Psoas muscle (tissue), 8 donors: ENCODE measurements around the gene CNPY3. TPM values are rescaled to one million over a fixed set of nuclear protein-coding genes. Genes with fewer than 3 reads are reported as not detected.
A peak's percentile ranks its signal among the peaks of the same experiment; 100 is the strongest.

Experiments used
- ATAC-seq, 4 donors: fragments of 200-7000 bp; cut with Tn5 transposase; one replicate each; pipeline ENCODE4 v1.9.1; 2020; ENCODE audit warnings: moderate library complexity in 3 of 4, mild to moderate bottlenecking in 2 of 4
- DNase-seq, 2 donors: peaks; one replicate each; pipeline ENCODE4 v3.0.0-alpha.2; 2020
- H3K27ac ChIP-seq: fragments of 200-600 bp; one replicate; pipeline ENCODE4 v1.8.0; 2022
- H3K27me3 ChIP-seq, 3 donors: fragments of 200-600 bp in 1 of 3; one replicate each; pipeline versions ENCODE4 v1.6.1 to v1.8.0; 2013 to 2022; ENCODE audit warnings: low read length in 2 of 3, mild to moderate bottlenecking in 2 of 3, moderate library complexity in 1 of 3; ENCODE audit not compliant: insufficient read depth in 3 of 3
- H3K36me3 ChIP-seq, 2 donors: fragments of 200-600 bp in 1 of 2; one replicate each; pipeline versions ENCODE4 v1.6.1 to v1.8.0; 2013 to 2022; ENCODE audit warnings: low read depth in 1 of 2, mild to moderate bottlenecking in 1 of 2, moderate library complexity in 1 of 2; ENCODE audit not compliant: insufficient read depth in 1 of 2
- H3K4me1 ChIP-seq: fragments of 200-600 bp; one replicate; pipeline ENCODE4 v1.8.0; 2022
- H3K4me3 ChIP-seq: fragments of 200-600 bp; one replicate; pipeline ENCODE4 v1.8.0; 2022; ENCODE audit warnings: mild to moderate bottlenecking
- H3K9me3 ChIP-seq: fragments of 200-600 bp; one replicate; pipeline ENCODE4 v1.8.0; 2022
- WGBS, 3 donors: extraction: QIAGEN DNeasy Blood & Tissue Kit; methylation state at CpG; one replicate each; pipeline versions ENCODE4 v1.1.6 to v1.1.7; 2013; 5-methylcytosine and 5-hydroxymethylcytosine counted together
- intact Hi-C, 2 donors: fragments of 100-400 bp; cut with DNase I; formaldehyde crosslinking; loops; one replicate each; pipeline versions ENCODE4 v1.11.0 to v1.14.2; 2022
- polyA plus RNA-seq, 3 donors: library from polyadenylated mRNA; stranded (reverse); fragments of 200-250 nt; gene quantifications; one replicate each; pipeline ENCODE4 v1.2.3, GENCODE V29; 2013
- total RNA-seq, 4 donors: library from RNA; stranded (reverse); fragmentation: NEBNext Ultra II Directional in 2 of 4; extraction: Animal tissue kit (Norgen Biotek cat#: 25700) in 2 of 4; gene quantifications; one replicate each; pipeline versions ENCODE4 v1.2.1 to v1.2.4, GENCODE V29; 2021 to 2023
- TF ChIP-seq, protein P1 (sequence below): fragments of 200-600 bp; IDR thresholded peaks from one replicate; pipeline ENCODE4 v1.8.0; 2022; ENCODE audit warnings: antibody characterized with exemption
- donor health status: healthy with polysubstance abuse.
- donor health status: DM: no; HTN: no; CAD: no; lungs with moderate emphysema.
- donor health status: Bipolar disorder and iron deficiency.
- donor health status: healthy.
- donor health status: DM: yes; HTN: yes; CAD: no.
- donor health status: DM: no; HTN: no; CAD: no.
- donor health status: DM: no; HTN: no; CAD: no.
- donor health status: DM: yes; HTN: yes; CAD: no.

Gene CNPY3
- total and polyA plus RNA-seq, 7 donors: 5.7 to 13.7 (median 10.8) TPM

GRCh38 chr6:42970871-42971612 is 41.8 kb downstream of the CNPY3 start:
- H3K27ac ChIP-seq: peak overlapping the region; percentile 27
- peaks cover 10% of the 10 kb centered on the region for H3K4me1 ChIP-seq
- H3K9me3 ChIP-seq: no peaks in the 10 kb centered on the region
- 68 to 83% (median 81%) methylated on average over 4 of the region's 4 CpGs for WGBS, 3 donors
- ATAC-seq: peak; percentile 46 to 62 (median 54)
- intact Hi-C loops: loop anchor here in 1 of 2 donors (5.0 kb wide), 2 partner anchors 39 to 64 kb away; no protein-coding TSS in a partner anchor
- peaks cover 0 to 60% of the 10 kb centered on the region in 2 donors for H3K36me3 ChIP-seq
- no peaks in the 10 kb centered on the region for H3K27me3 ChIP-seq
- TF ChIP-seq, protein P1, sequence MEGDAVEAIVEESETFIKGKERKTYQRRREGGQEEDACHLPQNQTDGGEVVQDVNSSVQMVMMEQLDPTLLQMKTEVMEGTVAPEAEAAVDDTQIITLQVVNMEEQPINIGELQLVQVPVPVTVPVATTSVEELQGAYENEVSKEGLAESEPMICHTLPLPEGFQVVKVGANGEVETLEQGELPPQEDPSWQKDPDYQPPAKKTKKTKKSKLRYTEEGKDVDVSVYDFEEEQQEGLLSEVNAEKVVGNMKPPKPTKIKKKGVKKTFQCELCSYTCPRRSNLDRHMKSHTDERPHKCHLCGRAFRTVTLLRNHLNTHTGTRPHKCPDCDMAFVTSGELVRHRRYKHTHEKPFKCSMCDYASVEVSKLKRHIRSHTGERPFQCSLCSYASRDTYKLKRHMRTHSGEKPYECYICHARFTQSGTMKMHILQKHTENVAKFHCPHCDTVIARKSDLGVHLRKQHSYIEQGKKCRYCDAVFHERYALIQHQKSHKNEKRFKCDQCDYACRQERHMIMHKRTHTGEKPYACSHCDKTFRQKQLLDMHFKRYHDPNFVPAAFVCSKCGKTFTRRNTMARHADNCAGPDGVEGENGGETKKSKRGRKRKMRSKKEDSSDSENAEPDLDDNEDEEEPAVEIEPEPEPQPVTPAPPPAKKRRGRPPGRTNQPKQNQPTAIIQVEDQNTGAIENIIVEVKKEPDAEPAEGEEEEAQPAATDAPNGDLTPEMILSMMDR: no peak
- no peak overlapping the region for H3K4me3 ChIP-seq
- DNase-seq: no peak

DNA sequence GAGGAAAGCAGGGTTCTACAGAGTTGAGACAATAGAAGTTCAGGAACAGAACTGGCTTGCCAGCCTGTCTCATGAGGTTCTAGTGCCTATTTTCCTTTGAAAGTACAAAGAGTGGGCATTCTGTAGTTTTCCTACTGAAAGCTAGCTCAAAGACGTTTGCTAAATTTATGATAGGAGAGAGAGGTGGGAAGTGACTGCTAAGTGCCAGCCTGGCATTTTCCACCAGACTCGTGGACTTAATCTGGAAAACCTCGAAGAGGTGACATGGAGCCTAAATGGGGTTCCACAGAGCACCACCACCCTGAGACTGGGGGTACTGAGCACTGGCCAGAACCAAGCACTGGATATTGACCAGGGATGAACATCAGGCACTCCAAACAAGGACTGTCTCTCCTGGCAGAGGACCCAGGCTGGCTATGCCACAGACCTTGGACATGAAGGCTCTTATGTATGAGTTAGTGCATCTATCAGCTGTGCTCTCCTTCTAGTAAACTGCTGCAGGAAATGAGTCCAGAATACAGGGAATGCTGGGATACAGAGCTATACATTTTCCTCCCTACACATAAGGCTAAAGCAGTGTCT is 42.6 kb downstream of the CNPY3 start:
- TF ChIP-seq, protein P1: no peak
- WGBS, 3 donors: 68 to 85% (median 77%) methylated on average over 3 of the region's 3 CpGs
- intact Hi-C loops: loop anchor here in 1 of 2 donors (5.0 kb wide), 2 partner anchors 40 to 65 kb away; no protein-coding TSS in a partner anchor

GRCh38 chr6:42973926-42974325 is 44.6 kb downstream of the CNPY3 start:
- intact Hi-C loops: loop anchor here in 1 of 2 donors (5.0 kb wide), 2 partner anchors 42 to 67 kb away; no protein-coding TSS in a partner anchor
- ATAC-seq: no peak
- TF ChIP-seq, protein P1: no peak

More for the DNA sequence above, 42.6 kb downstream of the CNPY3 start:
- Histone ChIP-seq H3K4me1 (peaks cover 11% of the 10 kb centered on the region), H3K4me3 (no peak overlapping the region), H3K36me3 (peaks cover 0 to 53% of the 10 kb centered on the region in 2 donors), H3K27ac (peak overlapping the region; percentile 27), H3K27me3 (no peaks in the 10 kb centered on the region), H3K9me3 (no peaks in the 10 kb centered on the region)
- ATAC-seq: peak in 3 of 4 donors; percentile 34 to 71 (median 56)
- no peak for DNase-seq

DNA sequence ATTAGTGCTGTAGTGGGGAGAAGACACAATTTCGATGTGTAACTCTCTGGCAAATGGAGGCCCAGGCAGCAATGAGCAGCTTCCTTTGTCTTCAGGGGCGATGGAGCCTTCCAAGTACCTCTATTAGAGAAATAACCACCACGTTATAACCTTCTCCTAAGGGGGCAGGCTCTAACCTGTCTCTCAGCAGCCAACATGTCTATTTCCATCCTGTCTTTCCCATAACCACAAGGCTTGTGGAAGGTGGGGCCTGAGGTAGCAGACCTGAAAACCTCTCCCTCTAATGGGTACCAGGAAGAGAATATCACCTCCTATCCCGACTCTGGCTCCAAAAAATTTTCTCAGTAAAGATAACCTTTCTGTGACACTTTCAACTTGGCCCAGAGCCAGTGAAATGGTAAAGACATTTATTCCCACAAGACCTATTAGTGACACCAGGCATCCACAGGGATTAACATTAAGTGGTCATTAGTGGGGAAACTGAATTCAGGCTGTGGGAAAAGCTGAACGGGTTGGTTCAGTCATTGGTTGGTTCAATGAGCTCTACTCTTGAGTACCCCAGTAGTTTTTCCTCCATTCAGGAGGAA is 45.7 kb downstream of the CNPY3 start:
- peaks cover 28% of the 10 kb centered on the region for H3K4me1 ChIP-seq
- no peaks in the 10 kb centered on the region for H3K27me3 ChIP-seq
- 85 to 87% (median 86%) methylated on average over 5 of the region's 5 CpGs for WGBS, 3 donors
- DNase-seq: no peak
- ATAC-seq: no peak
- intact Hi-C loops: loop anchor here in 1 of 2 donors (5.0 kb wide), 3 partner anchors 43 to 1033 kb away; partner anchors contain the start of gene CCND3
- H3K4me3 ChIP-seq: no peak overlapping the region
- peaks cover 0 to 27% of the 10 kb centered on the region in 2 donors for H3K36me3 ChIP-seq
- no peaks in the 10 kb centered on the region for H3K9me3 ChIP-seq
- TF ChIP-seq, protein P1: no peak
- H3K27ac ChIP-seq: no peak overlapping the region

More at GRCh38 chr6:42973926-42974325, 44.6 kb downstream of the CNPY3 start:
- DNase-seq: no peak
- Histone ChIP-seq H3K4me1 (peaks cover 22% of the 10 kb centered on the region), H3K27ac (no peak overlapping the region), H3K27me3 (no peaks in the 10 kb centered on the region), H3K9me3 (no peaks in the 10 kb centered on the region), H3K36me3 (peaks cover 0 to 38% of the 10 kb centered on the region in 2 donors), H3K4me3 (no peak overlapping the region)
- WGBS, 3 donors: 85 to 91% (median 87%) methylated on average over 3 of the region's 3 CpGs
